Endothelial cell of umbilical vein (primary cell): ENCODE data around the gene TRERF1. TPM values are rescaled to one million over a fixed set of nuclear protein-coding genes. Genes with fewer than 3 reads are reported as not detected.

Source experiments
- BruUV-seq: library from RNA; stranded (reverse); fragments of 400-500 nt; replicated peaks from 2 replicates; lab custom pipeline; 2021; lab: Mats Ljungman, UMichigan
- CTCF ChIA-PET: fragments of 300-600, 350-600 bp; sonication (Branson Sonifier 250); formaldehyde crosslinking; loops from one replicate; lab custom pipeline; 2021; ENCODE audit warnings: antibody characterized with exemption, inconsistent platforms; lab: Charles Lee
- POLR2A ChIA-PET: fragments of 300-600, 350-600 bp; sonication (Branson Sonifier 250); formaldehyde crosslinking; loops from one replicate; lab custom pipeline; 2021; ENCODE audit warnings: antibody characterized with exemption, inconsistent platforms; lab: Charles Lee
- DNase-seq: peaks from one replicate; pipeline ENCODE4 v3.0.0-alpha.2; 2011; ENCODE audit warnings: low read depth, low spot score
- FAIRE-seq: peaks from 2 replicates; lab custom pipeline; 2011; peaks lifted over from hg19 to GRCh38; lab: Jason Lieb, UNC
- H2AFZ ChIP-seq: 2 replicates; pipeline ENCODE4 v1.6.0; 2012; ENCODE audit warnings: low read depth, low read length, control low read depth, inconsistent platforms
- H3K27ac ChIP-seq: 2 replicates; pipeline ENCODE4 v1.5.1; 2011; ENCODE audit warnings: low read depth, mild to moderate bottlenecking, control low read depth, low read length, moderate library complexity; ENCODE audit not compliant: insufficient read depth
- H3K27me3 ChIP-seq, 2 experiments: 2 replicates each; pipeline versions ENCODE4 v1.6.0 to v1.6.1; 2011; ENCODE audit warnings: low read length in 2 of 2, mixed read lengths in 1 of 2; ENCODE audit not compliant: control insufficient read depth in 2 of 2, insufficient read depth in 2 of 2
- H3K36me3 ChIP-seq, 2 experiments: 2 replicates in 1 of 2; 3 replicates in 1 of 2; pipeline ENCODE4 v1.5.1; 2011; ENCODE audit warnings: low read length in 2 of 2, mild to moderate bottlenecking in 1 of 2, moderate library complexity in 1 of 2; ENCODE audit not compliant: control insufficient read depth in 2 of 2, insufficient read depth in 2 of 2; ENCODE audit errors: extremely low read depth in 1 of 2
- H3K4me1 ChIP-seq: 3 replicates; pipeline ENCODE4 v1.5.1; 2011; ENCODE audit warnings: mild to moderate bottlenecking, low read length; ENCODE audit not compliant: control insufficient read depth, insufficient read depth; ENCODE audit errors: extremely low read depth
- H3K4me2 ChIP-seq: 2 replicates; pipeline ENCODE4 v1.6.1; 2011; ENCODE audit warnings: low read length, control low read depth, mixed read lengths; ENCODE audit not compliant: insufficient read depth
- H3K4me3 ChIP-seq, 3 experiments: fragments of 200-600 bp in 1 of 3; sonication (generic), shearing (Covaris generic) in 1 of 3; replicated peaks in 1 of 3; 2 replicates each; pipeline ENCODE4 v1.5.1; 2011 to 2016; ENCODE audit warnings: control low read depth in 3 of 3, low read length in 3 of 3, mild to moderate bottlenecking in 2 of 3, inconsistent platforms in 1 of 3, low read depth in 1 of 3, moderate library complexity in 1 of 3; ENCODE audit not compliant: insufficient read depth in 1 of 3
- H3K79me2 ChIP-seq: 2 replicates; pipeline ENCODE4 v1.6.0; 2012; ENCODE audit warnings: low read length, inconsistent platforms; ENCODE audit not compliant: control insufficient read depth, insufficient read depth
- H3K9ac ChIP-seq: replicated peaks from 2 replicates; pipeline ENCODE3; 2011; ENCODE audit warnings: low read length, control low read depth; ENCODE audit not compliant: insufficient read depth; ENCODE audit errors: extremely low read depth
- H3K9me1 ChIP-seq: replicated peaks from 3 replicates; pipeline ENCODE4 v1.6.0; 2011; ENCODE audit warnings: mild to moderate bottlenecking, low read length; ENCODE audit not compliant: control insufficient read depth, insufficient read depth; ENCODE audit errors: extremely low read depth
- H3K9me3 ChIP-seq: replicated peaks from 2 replicates; pipeline ENCODE4 v1.5.1; 2012; ENCODE audit warnings: low read length, inconsistent platforms; ENCODE audit not compliant: control insufficient read depth, insufficient read depth
- H4K20me1 ChIP-seq: replicated peaks from 2 replicates; pipeline ENCODE3; 2011; ENCODE audit warnings: mild to moderate bottlenecking, low read length; ENCODE audit not compliant: control insufficient read depth, insufficient read depth; ENCODE audit errors: extremely low read depth
- EZH2 ChIP-seq: IDR thresholded peaks from 2 replicates; pipeline ENCODE4 v1.6.1; 2012; ENCODE audit warnings: borderline replicate concordance, low read depth, mild to moderate bottlenecking, moderate library complexity, low read length, inconsistent platforms; ENCODE audit not compliant: severe bottlenecking
- FOS ChIP-seq: IDR thresholded peaks from 2 replicates; pipeline ENCODE4 v1.6.1; 2011; ENCODE audit warnings: mild to moderate bottlenecking, low read length, moderate library complexity, borderline replicate concordance; ENCODE audit not compliant: insufficient read depth
- GATA2 ChIP-seq: IDR thresholded peaks from 2 replicates; pipeline ENCODE4 v1.7.0; 2011; ENCODE audit warnings: low read depth, mild to moderate bottlenecking, moderate library complexity, mixed read lengths, low read length; ENCODE audit not compliant: insufficient read length, insufficient read depth
- JUN ChIP-seq: IDR thresholded peaks from 2 replicates; pipeline ENCODE4 v1.6.1; 2011; ENCODE audit warnings: borderline replicate concordance, low read depth; ENCODE audit not compliant: insufficient read length, insufficient read depth
- MYC ChIP-seq: IDR thresholded peaks from one replicate; pipeline ENCODE4 v1.6.1; 2011; ENCODE audit warnings: mild to moderate bottlenecking, low read depth, low read length
- POLR2A ChIP-seq: IDR thresholded peaks from 2 replicates; pipeline ENCODE4 v1.6.1; 2012; ENCODE audit warnings: low read depth, mild to moderate bottlenecking, control low read depth, low read length
- POLR2AphosphoS5 ChIP-seq: IDR thresholded peaks from 2 replicates; pipeline ENCODE4 v1.6.1; 2012; ENCODE audit warnings: low read depth, mild to moderate bottlenecking, control low read depth, low read length, moderate library complexity; ENCODE audit not compliant: insufficient read depth
- dilution Hi-C: fragments of 300-500 bp; cut with MboI; formaldehyde crosslinking; loops from one replicate; pipeline ENCODE4 v1.15.0; 2019; ENCODE audit warnings: low sequenced_read_pairs; ENCODE audit not compliant: extremely low pct_ligation_motif_present
- intact Hi-C: fragments of 100-400 bp; cut with micrococcal nuclease; formaldehyde crosslinking; loops from one replicate; pipeline ENCODE4 v1.10.0; 2022
- polyA plus RNA-seq, 4 experiments: library from polyadenylated mRNA; depleted of rRNA in 3 of 4; stranded (reverse) in 3 of 4; unstranded in 1 of 4; fragments of >200 nt; gene quantifications; 2 replicates each; pipeline versions ENCODE4 v1.2.1 to v1.2.3, GENCODE V29; 2011 to 2012; ENCODE audit warnings: missing spikeins in 1 of 4
- total RNA-seq: library from RNA; stranded (reverse); gene quantifications from 2 replicates; pipeline ENCODE4 v1.2.3, GENCODE V29; 2021
- TF ChIP-seq, protein P1 (sequence below): IDR thresholded peaks from 2 replicates; pipeline ENCODE4 v1.6.1; 2011; ENCODE audit not compliant: insufficient read depth, insufficient read length
- TF ChIP-seq, protein P2 (sequence below), 2 donors: IDR thresholded peaks; 1 replicate in 1 of 2; 2 replicates in 1 of 2; pipeline ENCODE4 v1.5.1; 2011; ENCODE audit warnings: low read length in 2 of 2, mild to moderate bottlenecking in 2 of 2, moderate library complexity in 2 of 2, control low read depth in 1 of 2, inconsistent platforms in 1 of 2, low read depth in 1 of 2; ENCODE audit not compliant: insufficient read depth in 1 of 2; ENCODE audit errors: extremely low read depth in 1 of 2

The TRERF1 gene
- total and polyA plus RNA-seq, 2 donors (not counting 3 experiments of a cell fraction or from before 2014, with no cell fraction given), result 0.73 to 5.5 TPM

DNA sequence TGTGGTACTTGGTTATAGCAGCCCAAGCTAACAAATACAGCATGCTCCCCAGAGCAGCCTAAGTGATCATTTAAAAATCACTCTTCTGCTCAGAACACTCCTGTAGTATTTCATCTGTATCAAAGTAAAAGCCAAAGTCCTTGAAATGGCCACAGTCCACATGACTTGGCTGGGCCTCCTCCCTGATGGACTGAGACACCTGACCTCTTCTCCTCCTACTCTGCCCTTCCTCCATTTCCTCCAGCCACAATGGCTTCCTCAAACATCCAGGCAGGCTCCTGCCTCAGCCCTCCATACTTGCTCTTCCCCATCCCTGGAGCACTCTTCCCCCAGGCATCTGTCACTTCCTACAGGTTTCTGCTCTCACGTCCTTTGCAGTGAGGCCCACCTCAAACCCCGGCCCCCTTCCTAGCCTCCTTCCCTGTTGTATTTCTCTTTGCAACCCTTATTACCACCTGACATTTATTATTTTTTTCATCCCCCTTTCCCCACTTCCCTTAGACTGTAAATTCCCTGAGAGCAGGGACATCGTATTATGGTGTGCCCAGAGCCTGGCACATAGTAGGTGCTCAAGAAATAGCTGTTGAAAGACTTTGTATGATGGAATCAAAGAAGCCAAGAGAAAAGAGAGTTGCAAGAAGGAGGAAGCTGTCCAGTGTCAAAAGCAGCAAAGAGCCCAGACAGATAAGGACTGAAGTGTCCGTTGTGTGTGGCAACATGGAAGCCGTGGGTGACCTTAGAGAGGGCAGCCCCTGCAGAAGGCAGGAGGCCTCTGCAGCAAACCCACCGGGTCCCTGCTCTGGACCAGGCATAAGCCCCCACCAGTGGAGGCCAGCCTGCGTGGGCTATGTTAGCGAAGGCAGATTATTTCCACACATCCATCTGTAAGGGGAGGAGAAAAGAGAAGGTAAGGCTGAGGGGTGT is 87.5 kb downstream of the TRERF1 start:
- CTCF ChIA-PET, result no interaction called here
- Histone ChIP-seq H4K20me1 (no peaks in the 10 kb centered on the region), H3K79me2 (no peaks in the 10 kb centered on the region), H3K9me3 (no peaks in the 10 kb centered on the region), H3K4me3 (no peak overlapping the region), H3K27ac (no peak overlapping the region), H3K4me1 (no peaks in the 10 kb centered on the region), H3K36me3 (no peaks in the 10 kb centered on the region), H3K9me1 (no peaks in the 10 kb centered on the region), H3K27me3 (no peaks in the 10 kb centered on the region), H3K4me2 (no peak overlapping the region), H2AFZ (no peak overlapping the region), H3K9ac (no peak overlapping the region)
- BruUV-seq, result no TSS peak
- dilution Hi-C loops (no loop called here), intact Hi-C loops (no loop called here)
- TF ChIP-seq, protein P1, sequence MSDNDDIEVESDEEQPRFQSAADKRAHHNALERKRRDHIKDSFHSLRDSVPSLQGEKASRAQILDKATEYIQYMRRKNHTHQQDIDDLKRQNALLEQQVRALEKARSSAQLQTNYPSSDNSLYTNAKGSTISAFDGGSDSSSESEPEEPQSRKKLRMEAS, result no peak
- DNase-seq (no peak), FAIRE-seq (no peak)
- POLR2A ChIA-PET, result no interaction called here

DNA sequence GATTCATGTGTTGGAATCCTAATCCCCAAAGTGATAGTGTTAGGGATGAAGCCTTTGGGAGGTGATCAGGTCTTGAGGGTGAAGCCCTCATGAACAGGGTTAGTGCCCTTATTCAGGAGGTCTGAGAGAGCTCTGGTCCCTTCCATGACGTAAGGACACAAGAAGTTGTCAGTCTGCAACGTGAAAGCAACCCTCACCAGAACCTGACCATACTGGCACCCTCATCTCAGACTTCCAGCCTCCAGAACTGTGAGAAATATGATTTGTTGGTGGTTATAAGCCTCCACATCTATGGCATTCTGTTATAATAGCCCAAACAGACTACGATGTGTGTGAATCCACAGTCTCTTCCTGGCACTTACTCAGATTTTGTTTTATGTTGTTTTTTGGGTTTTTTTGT is 90.7 kb downstream of the TRERF1 start:
- Histone ChIP-seq H3K9me1 (no peaks in the 10 kb centered on the region), H3K36me3 (no peaks in the 10 kb centered on the region), H3K27me3 (no peaks in the 10 kb centered on the region), H3K27ac (no peak overlapping the region), H3K9ac (no peak overlapping the region), H3K4me2 (no peak overlapping the region), H4K20me1 (no peaks in the 10 kb centered on the region), H3K4me1 (no peaks in the 10 kb centered on the region), H3K4me3 (no peak overlapping the region), H3K9me3 (no peaks in the 10 kb centered on the region), H2AFZ (no peak overlapping the region), H3K79me2 (no peaks in the 10 kb centered on the region)
- DNase-seq (no peak), FAIRE-seq (no peak)
- BruUV-seq, result no TSS peak
- TF ChIP-seq, protein P2, sequence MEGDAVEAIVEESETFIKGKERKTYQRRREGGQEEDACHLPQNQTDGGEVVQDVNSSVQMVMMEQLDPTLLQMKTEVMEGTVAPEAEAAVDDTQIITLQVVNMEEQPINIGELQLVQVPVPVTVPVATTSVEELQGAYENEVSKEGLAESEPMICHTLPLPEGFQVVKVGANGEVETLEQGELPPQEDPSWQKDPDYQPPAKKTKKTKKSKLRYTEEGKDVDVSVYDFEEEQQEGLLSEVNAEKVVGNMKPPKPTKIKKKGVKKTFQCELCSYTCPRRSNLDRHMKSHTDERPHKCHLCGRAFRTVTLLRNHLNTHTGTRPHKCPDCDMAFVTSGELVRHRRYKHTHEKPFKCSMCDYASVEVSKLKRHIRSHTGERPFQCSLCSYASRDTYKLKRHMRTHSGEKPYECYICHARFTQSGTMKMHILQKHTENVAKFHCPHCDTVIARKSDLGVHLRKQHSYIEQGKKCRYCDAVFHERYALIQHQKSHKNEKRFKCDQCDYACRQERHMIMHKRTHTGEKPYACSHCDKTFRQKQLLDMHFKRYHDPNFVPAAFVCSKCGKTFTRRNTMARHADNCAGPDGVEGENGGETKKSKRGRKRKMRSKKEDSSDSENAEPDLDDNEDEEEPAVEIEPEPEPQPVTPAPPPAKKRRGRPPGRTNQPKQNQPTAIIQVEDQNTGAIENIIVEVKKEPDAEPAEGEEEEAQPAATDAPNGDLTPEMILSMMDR (IDR thresholded peaks at IDR 0.05; ENCODE audit: extremely low read depth in 1 of 2, insufficient read depth in 1 of 2, low read depth in 1 of 2, low read length in 2 of 2), result no peak
- TF ChIP-seq JUN, result no peak
- TF ChIP-seq MYC, result no peak
- TF ChIP-seq, protein P1, result no peak
- TF ChIP-seq POLR2AphosphoS5, result no peak
- no peak for TF ChIP-seq FOS
- no peak for TF ChIP-seq POLR2A
- TF ChIP-seq GATA2, result no peak
- TF ChIP-seq EZH2, result no peak
- dilution Hi-C loops, result no loop called here
- ChIA-PET POLR2A (interaction anchor here (0.7 kb wide), 1 partner anchor 166 kb away, joined by 5 read pairs; no protein-coding TSS in a partner anchor), CTCF (interaction anchor here (0.6 to 1.3 kb wide), 3 partner anchors 44 to 499 kb away, joined by 3 to 5 read pairs (median 4); no protein-coding TSS in a partner anchor)
- intact Hi-C loops, result no loop called here
